B cell (primary cell): Measurements from ENCODE around the gene PTPRT. TPM values are rescaled to one million over a fixed set of nuclear protein-coding genes. Genes with fewer than 3 reads are reported as not detected.

Experiments used
- ATAC-seq: fragments of 200-7000 bp; cut with Tn5 transposase; one replicate; pipeline ENCODE4 v1.10.0; 2021; ENCODE audit warnings: low read depth, mild to moderate bottlenecking, moderate number of reproducible peaks, moderate library complexity
- CTCF ChIA-PET: fragments of 350-600 bp; sonication (Branson Sonifier 250); formaldehyde crosslinking; loops from one replicate; lab custom pipeline; 2021; ENCODE audit warnings: antibody characterized with exemption, inconsistent platforms; lab: Charles Lee
- POLR2A ChIA-PET: fragments of 350-600 bp; sonication (Branson Sonifier 250); formaldehyde crosslinking; loops from one replicate; lab custom pipeline; 2021; ENCODE audit warnings: antibody characterized with exemption; lab: Charles Lee
- DNase-seq: peaks from one replicate; pipeline ENCODE4 v3.0.0; 2013
- H2AFZ ChIP-seq: 2 replicates; pipeline ENCODE4 v1.6.1; 2012; ENCODE audit warnings: mild to moderate bottlenecking, low read depth, low read length; ENCODE audit not compliant: insufficient read depth, poor library complexity, severe bottlenecking
- H3K27ac ChIP-seq, 2 donors: 1 replicate in 1 of 2; 2 replicates in 1 of 2; pipeline ENCODE4 v1.5.1; 2012 to 2013; ENCODE audit warnings: low read length in 2 of 2, mild to moderate bottlenecking in 2 of 2, moderate library complexity in 1 of 2
- H3K27me3 ChIP-seq, 4 experiments: fragments of 200-600 bp in 1 of 4; sonication (generic) in 1 of 4; replicated peaks in 1 of 4; 1 replicate in 2 of 4; 2 replicates in 2 of 4; pipeline versions ENCODE4 v1.6.1 to v1.7.0; 2013 to 2016; ENCODE audit warnings: low read length in 3 of 4, mild to moderate bottlenecking in 2 of 4, mixed read lengths in 1 of 4, moderate library complexity in 1 of 4; ENCODE audit not compliant: insufficient read depth in 4 of 4, control insufficient read depth in 3 of 4; ENCODE audit errors: control extremely low read depth in 1 of 4
- H3K36me3 ChIP-seq, 2 experiments: replicated peaks in 1 of 2; 1 replicate in 1 of 2; 2 replicates in 1 of 2; pipeline versions ENCODE4 v1.6.1 to v1.7.1; 2013; ENCODE audit warnings: low read length in 1 of 2; ENCODE audit not compliant: insufficient read depth in 2 of 2, control insufficient read depth in 1 of 2; ENCODE audit errors: control extremely low read depth in 1 of 2, extremely low read depth in 1 of 2
- H3K4me1 ChIP-seq, 2 donors: fragments of 200-600 bp in 1 of 2; sonication (generic) in 1 of 2; 1 replicate in 1 of 2; 2 replicates in 1 of 2; pipeline versions ENCODE4 v1.5.1 to v1.6.1; 2013 to 2017; ENCODE audit warnings: low read length in 2 of 2; ENCODE audit not compliant: control insufficient read depth in 2 of 2, insufficient read depth in 2 of 2
- H3K4me2 ChIP-seq: replicated peaks from 2 replicates; pipeline ENCODE3; 2012; ENCODE audit warnings: mild to moderate bottlenecking, low read depth, low read length; ENCODE audit not compliant: poor library complexity, severe bottlenecking
- H3K4me3 ChIP-seq, 5 experiments: fragments of 200-600 bp in 1 of 5; sonication (generic) in 1 of 5; 1 replicate in 3 of 5; 2 replicates in 2 of 5; pipeline versions ENCODE4 v1.5.1 to v1.7.0; 2011 to 2016; ENCODE audit warnings: low read length in 4 of 5, mild to moderate bottlenecking in 4 of 5, low read depth in 2 of 5, control low read depth in 1 of 5, moderate library complexity in 1 of 5; ENCODE audit not compliant: insufficient read depth in 1 of 5; ENCODE audit errors: control extremely low read depth in 1 of 5, extremely low read depth in 1 of 5
- H3K79me2 ChIP-seq: fragments of 200-600 bp; sonication (generic); one replicate; pipeline ENCODE4 v1.6.0; 2016; ENCODE audit warnings: low read length; ENCODE audit not compliant: control insufficient read depth, insufficient read depth
- H3K9ac ChIP-seq: fragments of 200-600 bp; sonication (generic); 2 replicates; pipeline ENCODE4 v1.6.1; 2017; ENCODE audit warnings: mild to moderate bottlenecking, low read length, moderate library complexity
- H3K9me3 ChIP-seq, 3 donors: one replicate each; pipeline versions ENCODE4 v1.6.1 to v1.7.1; 2013; ENCODE audit warnings: low read length in 2 of 3; ENCODE audit not compliant: control insufficient read depth in 2 of 3, insufficient read depth in 1 of 3; ENCODE audit errors: control extremely low read depth in 1 of 3
- H4K20me1 ChIP-seq: 2 replicates; pipeline ENCODE4 v1.6.0; 2012; ENCODE audit warnings: mild to moderate bottlenecking, low read length; ENCODE audit not compliant: insufficient read depth, control insufficient read depth, poor library complexity, severe bottlenecking
- H3K27ac Mint-ChIP-seq: one replicate; pipeline ENCODE4 v1.8.0; 2021; ENCODE audit warnings: mixed read lengths
- H3K27me3 Mint-ChIP-seq: one replicate; pipeline ENCODE4 v1.8.0; 2021; ENCODE audit warnings: mixed read lengths
- H3K4me1 Mint-ChIP-seq: one replicate; pipeline ENCODE4 v1.8.0; 2021; ENCODE audit warnings: mixed read lengths
- H3K4me3 Mint-ChIP-seq: one replicate; pipeline ENCODE4 v1.8.0; 2021; ENCODE audit warnings: mixed read lengths
- H3K9me3 Mint-ChIP-seq: one replicate; pipeline ENCODE4 v1.8.0; 2022; ENCODE audit warnings: mixed read lengths; ENCODE audit not compliant: insufficient read depth
- CTCF ChIP-seq: fragments of 200-600 bp; IDR thresholded peaks from one replicate; pipeline ENCODE4 v1.8.0; 2022; ENCODE audit warnings: antibody characterized with exemption, mild to moderate bottlenecking
- EZH2 ChIP-seq: IDR thresholded peaks from 2 replicates; pipeline ENCODE4 v1.6.1; 2012; ENCODE audit warnings: borderline replicate concordance, low read depth, mild to moderate bottlenecking, moderate library complexity, low read length; ENCODE audit not compliant: insufficient read depth, poor library complexity, severe bottlenecking
- WGBS: methylation state at CpG from one replicate; pipeline ENCODE4 v1.1.5; 2013; ENCODE audit warnings: missing lambda C conversion rate; ENCODE audit not compliant: insufficient coverage; 5-methylcytosine and 5-hydroxymethylcytosine counted together
- intact Hi-C: fragments of 100-400 bp; cut with micrococcal nuclease; formaldehyde crosslinking; loops from one replicate; pipeline ENCODE4 v1.10.0; 2022
- polyA plus RNA-seq: library from polyadenylated mRNA; depleted of rRNA; stranded (reverse); fragments of >200 nt; gene quantifications from 2 replicates; pipeline ENCODE4 v1.2.3, GENCODE V29; 2012
- total RNA-seq, 2 donors: library from RNA; stranded (reverse); fragments of 120-200 nt in 1 of 2; gene quantifications; 1 replicate in 1 of 2; 2 replicates in 1 of 2; pipeline versions ENCODE4 v1.2.3 to v1.2.4, GENCODE V29; 2013 to 2022

PTPRT gene
- total and polyA plus RNA-seq, 2 donors (not counting 1 experiment from before 2014, with no cell fraction given) = not detected

DNA sequence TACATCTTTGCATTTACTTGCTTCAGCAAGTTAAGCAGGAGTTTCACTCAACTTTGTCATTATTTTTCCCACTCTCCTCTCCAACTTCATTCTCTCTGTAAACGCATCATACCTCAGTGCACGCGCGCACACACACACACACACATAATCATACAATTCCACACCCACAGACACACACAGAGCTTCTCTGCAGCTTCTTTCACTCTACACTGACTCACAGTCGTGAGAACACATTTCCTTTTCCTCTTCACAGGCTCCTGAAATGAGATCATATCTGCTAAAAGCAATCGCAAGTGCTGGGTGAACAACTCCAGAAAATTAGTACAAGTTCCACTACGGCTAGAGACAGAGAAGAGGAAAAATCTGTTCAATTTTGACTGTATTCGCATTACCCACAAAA, 215.4 kb downstream of the PTPRT start:
- Mint-ChIP-seq H3K4me3 (no peak overlapping the region), H3K27ac (no peak overlapping the region), H3K4me1 (no peaks in the 10 kb centered on the region), H3K27me3 (no peaks in the 10 kb centered on the region), H3K9me3 (peaks cover 4% of the 10 kb centered on the region)
- Histone ChIP-seq H3K36me3 (no peaks in the 10 kb centered on the region), H2AFZ (no peak overlapping the region), H3K4me2 (no peak overlapping the region), H3K9ac (no peak overlapping the region), H3K27ac (no peak overlapping the region), H3K79me2 (no peaks in the 10 kb centered on the region), H3K4me1 (no peaks in the 10 kb centered on the region), H3K4me3 (no peak overlapping the region), H4K20me1 (no peaks in the 10 kb centered on the region), H3K27me3 (no peaks in the 10 kb centered on the region), H3K9me3 (no peaks in the 10 kb centered on the region)
- TF ChIP-seq EZH2 = no peak
- no peak for TF ChIP-seq CTCF
- POLR2A ChIA-PET = no interaction called here
- intact Hi-C loops = no loop called here
- DNase-seq = no peak
- CTCF ChIA-PET = no interaction called here
- 82% methylated on average over 8 of the region's 8 CpGs for WGBS
- no peak for ATAC-seq

- Histone ChIP-seq H2AFZ (no peak overlapping the region), H3K4me3 (no peak overlapping the region), H3K27ac (no peak overlapping the region), H3K4me1 (no peaks in the 10 kb centered on the region), H4K20me1 (no peaks in the 10 kb centered on the region), H3K36me3 (no peaks in the 10 kb centered on the region), H3K9ac (no peak overlapping the region), H3K79me2 (no peaks in the 10 kb centered on the region), H3K9me3 (peaks cover 0 to 4% (median 0%) of the 10 kb centered on the region in 3 donors), H3K27me3 (no peaks in the 10 kb centered on the region), H3K4me2 (no peak overlapping the region)
- TF ChIP-seq EZH2 = no peak
- no peak for TF ChIP-seq CTCF
- no peak for ATAC-seq
- ChIA-PET POLR2A (no interaction called here), CTCF (no interaction called here)
- 93% methylated on average over 5 of the region's 5 CpGs for WGBS
- Mint-ChIP-seq H3K27ac (no peak overlapping the region), H3K9me3 (peaks cover 2% of the 10 kb centered on the region), H3K27me3 (no peaks in the 10 kb centered on the region), H3K4me3 (no peak overlapping the region), H3K4me1 (no peaks in the 10 kb centered on the region)
- no peak for DNase-seq
- intact Hi-C loops = no loop called here
These were observed 217.1 kb downstream of the PTPRT start for GRCh38 chr20:42972591-42972990.
